ENCODE data around the gene GPR176.

GPR176 gene, protein sequence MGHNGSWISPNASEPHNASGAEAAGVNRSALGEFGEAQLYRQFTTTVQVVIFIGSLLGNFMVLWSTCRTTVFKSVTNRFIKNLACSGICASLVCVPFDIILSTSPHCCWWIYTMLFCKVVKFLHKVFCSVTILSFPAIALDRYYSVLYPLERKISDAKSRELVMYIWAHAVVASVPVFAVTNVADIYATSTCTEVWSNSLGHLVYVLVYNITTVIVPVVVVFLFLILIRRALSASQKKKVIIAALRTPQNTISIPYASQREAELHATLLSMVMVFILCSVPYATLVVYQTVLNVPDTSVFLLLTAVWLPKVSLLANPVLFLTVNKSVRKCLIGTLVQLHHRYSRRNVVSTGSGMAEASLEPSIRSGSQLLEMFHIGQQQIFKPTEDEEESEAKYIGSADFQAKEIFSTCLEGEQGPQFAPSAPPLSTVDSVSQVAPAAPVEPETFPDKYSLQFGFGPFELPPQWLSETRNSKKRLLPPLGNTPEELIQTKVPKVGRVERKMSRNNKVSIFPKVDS

DNA sequence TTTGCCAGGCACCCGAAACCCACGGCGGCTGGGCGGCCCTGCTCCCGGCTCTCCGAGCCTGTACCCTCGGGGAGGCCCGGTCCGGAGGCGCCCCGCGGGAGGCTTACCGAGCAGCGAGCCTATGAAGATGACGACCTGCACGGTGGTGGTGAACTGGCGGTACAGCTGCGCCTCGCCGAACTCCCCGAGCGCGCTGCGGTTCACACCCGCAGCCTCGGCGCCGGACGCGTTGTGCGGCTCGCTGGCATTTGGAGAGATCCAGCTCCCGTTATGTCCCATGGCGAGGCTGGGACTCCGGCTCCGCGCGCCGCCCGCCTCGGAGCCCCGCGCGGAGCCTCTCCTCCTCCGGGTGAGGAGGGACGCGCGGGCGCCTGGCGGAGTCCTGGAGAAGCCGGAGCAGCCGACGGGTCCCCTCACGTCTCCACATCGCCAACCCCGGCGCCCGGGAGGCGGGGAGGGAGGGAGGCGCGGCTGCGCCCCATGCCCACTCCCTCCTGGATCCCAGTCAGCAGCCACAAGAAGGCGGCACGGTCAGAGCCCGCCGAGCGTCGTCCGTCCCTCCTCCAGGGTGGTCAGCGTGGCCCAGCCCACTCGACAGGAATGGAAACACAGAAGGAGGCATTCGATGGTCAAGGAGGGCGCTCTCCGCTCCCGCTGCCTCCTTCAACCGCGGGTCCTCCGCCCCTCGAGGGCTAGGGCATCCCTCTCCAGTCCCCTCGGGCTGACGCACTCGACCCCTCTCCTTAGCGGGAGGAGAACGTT, at the start of gene GPR176:
Gene GPR176, minus strand, starts transcription at position 519 of the 762 bp plus-strand sequence. Its CDS starts 240 bp downstream, at position 279.
- DNase-seq, result no peak

DNA sequence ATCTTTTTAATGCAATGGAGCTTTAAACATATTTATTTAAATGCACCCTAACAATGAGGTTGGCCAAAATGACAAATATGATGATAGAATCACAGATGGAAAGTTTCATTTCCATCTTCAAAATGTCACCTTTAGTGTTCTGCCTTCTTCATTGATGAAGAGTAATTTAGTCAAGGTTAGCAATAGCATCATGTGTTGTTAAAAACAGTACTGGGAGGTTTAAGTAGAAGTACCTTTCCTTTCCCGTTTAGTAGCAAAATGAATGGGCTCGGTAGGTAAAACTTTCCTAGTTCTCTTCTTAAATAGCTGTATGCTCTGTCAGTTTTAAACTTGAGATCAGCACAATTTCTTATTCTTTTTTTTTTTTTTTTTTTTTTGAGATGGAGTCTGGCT, 48.9 kb upstream of the GPR176 start:
- DNase-seq, result no peak

DNA sequence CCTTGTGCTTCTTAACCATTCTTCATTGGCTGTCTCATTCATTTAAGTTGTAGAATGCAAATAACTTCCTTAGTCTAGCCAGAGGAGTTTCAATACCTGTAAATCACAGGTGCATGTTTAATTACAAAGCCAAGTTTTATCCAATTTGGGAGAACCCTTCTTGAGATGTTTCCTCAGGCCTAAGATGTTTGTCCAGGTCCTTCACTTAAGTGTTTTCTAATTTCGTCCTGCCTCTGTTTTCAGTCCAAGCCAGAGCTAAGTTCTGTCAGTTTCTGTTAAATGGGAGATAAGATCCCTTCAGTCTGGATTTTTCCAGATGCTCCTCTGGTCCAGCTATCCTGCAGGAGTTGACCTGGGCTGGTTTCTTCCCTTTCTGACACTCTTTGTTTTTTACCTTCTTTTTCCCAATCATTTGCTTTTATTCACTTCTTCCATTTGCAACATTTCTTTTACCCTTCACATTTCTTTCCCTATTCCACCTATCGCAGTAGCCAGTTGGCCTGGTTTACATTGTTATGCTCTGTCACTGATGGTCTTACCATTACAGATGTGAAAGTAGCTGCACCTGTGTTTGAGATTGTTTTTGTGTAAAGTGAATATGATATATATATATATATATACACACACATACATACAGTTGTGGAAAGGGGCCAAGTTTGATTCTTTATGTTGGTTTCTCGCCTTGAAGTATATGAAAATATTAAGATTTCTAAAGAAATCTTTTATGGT, 48.4 kb upstream of the GPR176 start:
- no peak for DNase-seq

DNA sequence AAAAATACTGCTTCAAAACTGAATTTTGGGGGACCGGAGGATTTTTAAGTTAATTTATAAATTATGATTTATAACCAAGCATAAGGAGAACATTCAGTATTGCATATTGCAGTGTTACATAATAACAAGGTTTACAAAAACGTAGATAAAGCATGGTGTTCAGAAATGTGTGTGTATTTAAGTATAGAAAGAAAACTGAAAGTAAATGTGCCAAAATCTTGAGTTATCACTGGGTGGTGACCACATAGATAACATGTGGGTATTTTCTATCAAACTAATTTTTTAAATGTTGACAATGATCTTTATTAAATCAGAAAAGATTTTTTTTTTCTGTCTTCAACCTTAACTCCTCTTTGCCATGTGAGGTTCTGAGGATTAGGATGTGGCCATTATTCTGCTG, 46.5 kb upstream of the GPR176 start:
- no peak for DNase-seq

DNA sequence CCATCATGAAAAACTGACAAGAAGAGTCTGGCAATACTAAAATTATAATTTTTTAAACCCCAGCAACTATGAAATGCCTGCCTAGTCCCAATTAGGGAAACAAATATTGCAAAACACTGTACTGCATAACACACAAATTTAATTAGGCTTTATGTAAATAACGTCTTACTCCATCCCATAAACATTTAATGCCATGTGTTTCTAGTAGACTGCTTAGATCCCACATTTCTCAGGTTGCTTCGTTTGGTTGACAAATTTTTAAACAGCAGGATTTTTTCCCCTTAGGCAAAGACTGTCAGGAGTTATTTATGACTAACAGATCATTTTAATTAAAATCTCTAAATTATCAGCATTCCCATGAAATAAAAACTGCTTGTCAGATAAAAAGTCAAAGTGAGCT, 43.7 kb upstream of the GPR176 start:
- DNase-seq, result no peak

DNA sequence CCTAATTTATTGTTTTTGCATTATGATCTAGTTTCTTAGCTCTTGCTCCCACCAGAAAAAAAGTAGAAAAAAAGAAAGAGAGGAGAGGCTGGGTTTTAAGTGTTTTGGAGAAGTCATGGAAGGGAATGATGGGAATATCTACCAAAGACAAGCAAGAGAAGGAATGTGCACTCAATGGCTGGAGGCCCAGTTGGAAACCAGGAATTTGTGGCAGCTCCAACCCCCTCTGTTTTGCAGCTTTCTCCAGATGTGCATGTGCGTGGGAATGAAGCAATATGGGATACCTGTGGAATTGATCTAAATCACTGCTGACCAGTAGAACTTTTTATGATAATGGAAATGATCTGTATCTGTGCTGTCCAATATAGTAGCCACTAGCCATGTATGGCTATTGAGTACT, 41.0 kb upstream of the GPR176 start:
- no peak for DNase-seq

DNA sequence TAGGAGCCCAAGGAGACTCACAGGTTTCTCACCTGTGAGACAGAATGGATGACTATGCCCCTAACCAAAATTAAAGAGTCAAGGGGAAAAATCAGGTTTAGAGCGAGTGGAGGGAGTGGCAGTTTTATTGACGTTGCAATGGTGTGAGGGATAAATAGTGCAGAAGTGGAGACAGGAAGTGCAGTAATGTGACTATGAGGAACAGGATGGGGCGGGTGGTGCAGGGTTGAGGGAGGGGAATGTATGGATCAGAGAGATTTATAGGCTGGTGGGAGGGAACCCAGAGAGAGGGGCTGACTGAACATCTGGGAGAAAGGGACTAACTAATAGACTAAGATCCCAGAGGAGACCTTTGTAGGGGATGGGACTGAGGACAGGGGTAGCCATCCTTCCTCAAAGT, 40.3 kb upstream of the GPR176 start:
- no peak for DNase-seq

DNA sequence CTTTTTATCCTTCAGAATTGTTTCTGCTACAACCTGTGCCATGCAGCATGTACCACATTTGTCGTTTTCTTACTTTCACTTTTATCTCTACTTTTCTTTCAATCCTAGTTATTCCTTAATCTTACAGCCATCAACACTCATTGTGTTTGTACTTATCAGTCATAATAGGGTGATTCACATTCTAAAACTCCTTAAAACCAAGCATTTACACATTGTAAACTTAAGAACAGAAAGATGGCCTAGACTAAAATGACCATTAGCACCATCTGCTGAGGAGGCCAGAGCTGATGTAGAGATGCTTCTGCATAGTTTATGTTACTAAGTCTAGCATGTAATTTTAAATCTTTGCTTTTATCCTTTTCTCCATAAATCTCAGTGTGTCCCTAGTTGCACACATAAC, 39.3 kb upstream of the GPR176 start:
- no peak for DNase-seq

DNA sequence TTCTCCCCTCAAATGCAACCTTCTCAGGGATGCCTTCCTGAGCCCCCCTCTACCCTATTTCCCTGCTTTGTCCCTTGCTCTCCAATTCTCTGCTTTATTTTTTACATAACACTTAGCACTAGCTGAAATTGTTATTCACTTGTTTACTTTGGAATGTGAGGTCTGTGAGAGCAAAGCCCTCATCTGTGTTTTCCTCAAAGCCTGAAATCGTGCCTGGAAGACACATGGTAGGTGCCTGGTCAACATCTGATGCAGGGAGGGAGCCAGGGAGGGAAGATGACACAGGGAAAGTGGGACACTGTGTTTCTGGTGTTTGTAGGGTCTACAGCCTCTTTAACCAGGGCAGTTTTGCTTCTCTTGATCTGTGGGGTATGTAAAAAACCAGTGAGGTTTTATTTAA, 37.4 kb upstream of the GPR176 start:
- DNase-seq, result no peak

DNA sequence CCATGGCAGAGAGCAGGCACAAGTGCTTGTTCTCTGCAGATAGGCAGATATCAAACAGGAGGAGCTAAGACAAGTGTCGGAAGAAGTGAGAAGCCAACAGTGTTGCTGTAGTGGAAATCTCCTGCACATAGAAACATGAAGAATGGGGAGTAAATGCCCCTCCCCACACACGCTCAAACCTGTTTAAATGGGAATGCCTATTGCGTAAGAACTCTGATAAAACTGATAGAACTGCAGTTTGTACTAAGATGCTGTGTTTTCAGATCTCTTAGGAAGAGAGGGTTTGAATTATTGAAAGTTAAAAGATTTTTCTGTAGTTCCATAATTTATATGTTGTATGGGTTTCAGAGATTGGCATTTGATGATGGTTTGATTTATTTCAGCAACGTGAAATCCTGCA, 33.5 kb upstream of the GPR176 start:
- no peak for DNase-seq

DNA sequence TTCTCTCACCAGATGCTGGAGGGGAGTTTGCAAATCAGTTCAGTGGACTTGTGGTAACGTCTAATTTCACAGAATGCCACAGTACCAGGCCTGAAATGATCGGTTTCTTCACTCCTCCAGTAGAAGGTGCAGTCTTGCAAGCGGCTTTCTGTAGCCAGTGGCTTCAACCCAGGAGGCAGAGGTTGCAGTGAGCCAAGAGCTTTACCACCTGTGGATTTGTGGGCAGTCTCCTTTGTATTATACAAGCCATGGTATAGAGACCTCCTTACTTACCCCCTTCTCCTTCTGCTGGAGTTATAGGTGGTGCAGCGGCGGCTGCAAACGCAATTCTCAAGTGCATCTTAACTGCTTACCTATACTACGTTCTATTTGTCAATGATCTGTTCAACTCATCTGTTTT, 31.5 kb upstream of the GPR176 start:
- no peak for DNase-seq

DNA sequence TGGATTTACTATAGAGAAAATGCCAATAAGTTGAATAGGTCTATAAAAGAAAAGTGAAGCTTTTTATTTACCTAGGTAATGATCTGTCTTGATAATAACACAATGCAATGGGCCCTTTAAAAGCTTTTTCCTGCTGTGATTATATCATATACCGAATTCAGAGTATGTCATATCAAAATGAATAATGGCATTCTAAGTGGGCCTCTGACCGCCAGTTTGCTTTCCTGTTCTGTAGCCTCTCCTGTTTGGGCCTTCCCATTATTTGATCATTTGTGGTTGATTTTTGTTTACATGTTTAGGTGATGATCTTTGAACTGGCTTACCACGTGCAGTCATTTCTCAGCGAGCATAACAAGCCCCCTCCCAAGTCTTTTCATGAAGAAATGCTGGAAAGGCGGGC, 28.8 kb upstream of the GPR176 start:
- no peak for DNase-seq

DNA sequence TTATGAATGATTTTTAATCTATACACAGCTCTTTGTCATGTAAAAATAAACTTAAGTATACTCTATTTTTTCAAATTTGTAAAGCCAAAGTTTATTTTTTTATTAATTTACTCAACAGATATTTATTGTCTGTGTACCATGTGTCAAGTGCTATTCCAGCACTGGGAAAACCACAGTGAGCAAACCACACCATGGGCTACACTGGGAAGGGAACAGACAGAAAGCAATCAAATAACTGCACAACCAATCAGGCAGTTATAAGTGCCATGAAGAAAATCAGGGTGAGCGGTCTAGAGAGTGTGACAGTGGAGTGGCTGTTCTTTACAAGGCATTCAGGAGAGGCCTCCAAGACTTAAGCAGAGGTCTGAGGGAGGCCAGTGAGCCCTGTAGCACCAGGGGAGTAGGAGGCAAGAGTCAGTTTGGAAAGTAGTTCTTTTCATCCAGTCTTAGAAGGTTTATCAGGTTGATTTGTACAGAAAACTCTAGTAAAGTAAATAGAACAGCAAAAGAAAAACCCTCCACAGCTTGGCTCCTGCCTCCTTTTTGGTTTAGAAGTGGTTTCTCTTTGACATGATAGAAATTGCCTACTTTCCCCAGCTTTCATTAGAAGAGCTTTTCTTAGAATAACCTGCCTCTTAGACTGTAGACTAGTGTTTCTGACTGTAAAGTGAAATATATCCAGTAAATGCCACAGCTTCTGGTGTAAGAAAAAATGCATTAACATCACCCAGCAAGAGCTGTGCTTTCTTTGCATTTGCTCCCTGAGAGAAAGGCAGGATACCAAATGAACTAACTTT, 27.5 kb upstream of the GPR176 start:
- DNase-seq, result no peak

DNA sequence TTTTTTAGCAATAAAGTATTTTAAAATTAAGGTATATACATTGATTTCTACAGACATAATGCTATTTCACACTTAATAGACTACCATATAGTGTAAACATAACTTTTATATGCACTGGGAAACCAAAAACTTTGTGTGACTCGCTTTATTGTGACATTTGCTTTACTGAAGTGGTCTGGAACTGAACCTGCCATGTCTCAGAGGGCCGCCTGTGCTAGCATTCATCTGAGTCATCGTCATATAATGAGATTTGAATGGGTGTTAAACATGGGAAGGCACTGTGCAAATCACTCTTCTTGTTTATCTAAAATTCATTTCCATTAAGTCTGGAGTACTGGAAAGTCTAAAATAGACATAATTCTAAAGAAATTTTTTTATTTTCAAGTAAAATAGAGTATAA, 26.8 kb upstream of the GPR176 start:
- DNase-seq, result no peak

DNA sequence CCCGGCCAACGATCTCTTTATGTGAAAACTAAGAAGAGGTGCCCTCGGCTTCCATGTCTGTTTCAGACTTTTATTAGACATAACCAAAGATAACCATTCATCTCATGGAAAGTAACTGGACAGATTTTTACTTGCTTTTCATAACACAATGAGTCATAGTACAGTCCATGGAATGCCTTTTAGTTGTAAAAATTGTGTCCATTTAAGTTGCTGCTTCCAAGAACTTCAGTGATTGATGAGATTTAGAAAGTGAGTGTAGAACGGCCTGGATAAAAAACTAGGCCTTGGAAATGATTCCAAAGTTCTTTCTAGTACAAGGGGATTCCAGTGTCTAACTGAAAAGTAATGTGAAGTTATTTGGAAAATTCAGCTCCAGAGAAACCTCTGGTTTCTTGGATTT, 24.7 kb upstream of the GPR176 start:
- no peak for DNase-seq

DNA sequence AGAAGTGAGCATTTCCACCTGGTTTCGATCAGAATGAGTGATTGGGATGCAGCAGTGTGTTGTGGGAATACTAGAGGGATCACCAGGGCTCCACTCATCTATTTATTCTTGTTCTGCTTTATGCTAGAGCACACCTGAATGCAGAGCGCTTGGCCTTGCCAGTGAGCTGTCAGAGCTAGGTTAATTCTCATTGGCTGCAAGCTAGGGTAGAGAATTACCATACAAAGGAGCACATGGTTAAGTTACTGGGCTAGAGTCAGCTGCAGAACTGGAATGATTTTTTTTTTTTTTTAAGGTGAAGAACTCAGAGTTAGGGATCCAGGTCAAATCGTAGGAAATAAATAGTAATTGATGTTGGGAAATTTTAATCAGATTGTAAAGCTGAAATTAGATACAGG, 22.7 kb upstream of the GPR176 start:
- DNase-seq, result no peak

DNA sequence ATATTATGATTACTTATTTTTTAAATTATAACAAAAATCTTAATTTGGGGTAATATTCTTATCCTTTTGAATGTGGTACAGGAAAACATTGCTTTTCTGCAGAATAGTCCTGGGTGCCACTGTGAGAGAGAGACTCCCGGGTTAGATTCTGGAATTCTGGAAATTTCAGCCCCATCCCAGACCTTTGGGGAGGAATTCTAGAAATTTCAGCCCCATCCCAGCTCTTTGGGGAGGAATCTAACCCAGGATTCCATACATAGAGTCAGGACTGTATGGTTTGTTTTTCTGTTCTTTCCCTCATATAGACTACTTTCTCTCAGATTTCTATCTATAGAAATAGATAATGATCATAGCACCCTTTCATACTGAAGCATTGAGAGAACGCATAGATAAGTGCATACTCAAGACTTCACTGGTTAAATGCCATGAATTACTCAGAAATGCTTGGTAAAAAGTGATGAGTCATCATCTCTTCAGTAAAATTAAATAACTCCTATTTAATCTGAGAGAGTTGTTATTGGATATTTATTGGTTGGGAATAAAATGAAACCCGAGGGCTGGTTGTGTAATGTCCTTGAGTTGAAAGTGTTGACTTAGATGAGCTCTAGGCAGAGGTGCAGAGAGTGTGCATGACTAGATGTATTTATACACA, 22.2 kb upstream of the GPR176 start:
- no peak for DNase-seq

DNA sequence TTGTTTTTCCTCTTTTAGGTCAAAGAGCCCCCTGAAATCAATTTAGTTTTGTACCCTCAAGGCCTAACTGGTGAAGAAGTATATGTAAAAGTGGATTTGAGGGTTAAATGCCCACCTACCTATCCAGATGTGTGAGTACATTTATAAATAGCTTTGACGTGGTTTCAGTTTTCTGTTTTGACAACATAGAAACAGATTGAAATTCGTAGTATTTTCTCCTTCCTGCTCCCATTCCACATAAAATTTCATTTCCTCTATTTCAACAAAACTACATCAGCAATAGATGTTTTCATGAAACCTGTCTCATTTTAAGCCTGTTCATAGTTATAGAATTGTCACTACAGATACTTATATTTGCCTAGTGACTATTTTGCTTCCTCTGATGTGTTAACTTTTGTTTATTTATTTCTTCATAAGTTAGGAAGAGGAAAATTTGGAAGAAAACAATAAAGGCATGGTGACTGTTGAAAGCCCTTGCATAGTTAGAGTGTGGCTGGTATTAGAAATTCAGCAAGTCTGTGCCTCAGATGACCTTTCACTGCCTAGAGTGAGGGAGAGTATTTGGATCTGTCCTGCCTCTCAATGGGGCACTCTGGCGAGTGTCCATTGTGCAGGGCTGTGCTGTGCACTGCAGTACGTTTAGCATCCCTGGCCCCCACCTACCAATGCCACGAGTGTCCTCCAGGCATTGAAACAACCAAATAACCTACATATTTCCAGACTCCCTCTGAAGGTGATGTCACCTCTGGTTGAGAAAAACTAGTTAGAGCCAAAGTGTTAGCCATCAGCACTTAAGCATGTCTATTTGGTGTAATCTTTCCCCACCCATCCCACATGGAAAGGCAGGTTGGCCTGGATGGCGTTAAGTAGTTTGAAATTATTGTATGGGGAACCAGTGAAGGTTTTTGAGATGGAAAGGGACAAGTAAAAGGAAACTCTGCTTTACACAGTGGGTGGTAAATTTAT, 19.7 kb upstream of the GPR176 start:
- no peak for DNase-seq

DNA sequence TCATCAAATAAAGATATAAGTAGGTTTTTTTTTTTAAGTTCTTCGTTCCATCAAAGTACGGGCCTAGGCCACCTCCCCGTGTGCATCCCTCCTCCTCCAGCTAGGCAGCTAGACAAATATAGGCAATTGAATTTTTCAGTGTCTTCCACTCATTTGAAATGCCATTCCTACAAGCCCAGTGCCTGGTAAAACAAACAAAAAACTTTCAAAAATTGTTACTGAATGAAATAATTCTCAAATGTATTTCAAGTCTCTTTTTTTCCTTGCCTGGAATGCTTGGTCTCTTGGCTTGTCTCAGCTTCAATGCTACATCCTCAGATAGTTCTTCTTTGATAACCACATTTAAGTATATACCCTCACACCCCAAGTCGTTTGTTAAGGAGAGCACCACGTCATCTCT, 17.6 kb upstream of the GPR176 start:
- no peak for DNase-seq

DNA sequence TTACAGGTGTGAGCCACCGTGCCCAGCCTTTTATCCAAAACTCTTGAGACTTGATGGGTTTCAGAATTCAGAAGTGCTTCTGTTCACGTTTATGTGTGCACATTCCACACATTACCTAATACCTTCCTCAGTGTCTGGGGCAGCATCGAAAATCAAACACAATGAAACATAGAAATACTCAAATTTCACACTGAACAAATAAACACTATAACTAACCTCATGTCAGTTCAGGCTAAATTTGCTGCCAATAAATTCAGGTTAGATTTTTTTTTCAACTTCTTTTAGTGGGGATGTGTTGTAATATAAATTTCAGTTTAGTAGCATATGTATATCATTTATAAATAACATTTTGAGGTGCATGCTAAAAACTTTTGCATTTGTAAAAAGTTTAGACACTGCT, 16.6 kb upstream of the GPR176 start:
- no peak for DNase-seq

DNA sequence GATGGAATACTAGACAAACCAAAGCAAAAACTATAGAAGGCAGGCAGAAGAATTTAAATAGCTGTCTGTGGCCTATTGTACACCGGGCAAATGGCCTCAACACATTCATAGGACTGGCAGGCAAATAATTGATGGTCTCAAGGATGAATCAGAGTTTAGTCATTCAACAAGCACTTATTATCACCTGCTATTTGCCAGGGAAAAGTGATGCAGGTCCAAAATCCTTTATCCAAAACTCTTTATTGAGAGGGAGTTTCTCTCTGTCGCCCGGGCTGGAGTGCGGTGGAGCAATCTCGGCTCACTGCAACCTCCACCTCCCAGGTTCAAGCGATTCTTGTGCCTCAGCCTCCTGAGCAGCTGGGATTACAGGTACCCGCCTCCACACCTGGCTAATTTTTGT, 16.1 kb upstream of the GPR176 start:
- DNase-seq, result no peak

Data from NCI-H1694 (cell line).